Omental fat pad (tissue), 4 donors: Measurements from ENCODE around the gene EMC10. TPM values are rescaled to one million over a fixed set of nuclear protein-coding genes. Genes with fewer than 3 reads are reported as not detected.
A peak's percentile ranks its signal among the peaks of the same experiment; 100 is the strongest.

Experiments
- ATAC-seq: fragments of 150-250 bp; one replicate; pipeline ENCODE4 v1.9.1; 2016; ENCODE audit warnings: mild to moderate bottlenecking, moderate library complexity; ENCODE audit not compliant: low FRiP score
- DNase-seq: peaks from one replicate; pipeline ENCODE4 v3.0.0-alpha.2; 2019; ENCODE audit warnings: low spot score
- total RNA-seq, 4 donors: library from RNA; depleted of rRNA; stranded (reverse); fragments of >200 nt; gene quantifications; one replicate each; pipeline ENCODE4 v1.1.0, GENCODE V29; 2016
- TF ChIP-seq, protein P1 (sequence below), 3 donors: fragments of 450-650 bp; IDR thresholded peaks; one replicate each; pipeline ENCODE4 v1.5.1; 2016 to 2017; ENCODE audit warnings: antibody characterized with exemption in 3 of 3, mild to moderate bottlenecking in 3 of 3, moderate library complexity in 2 of 3

Gene EMC10
- total RNA-seq, 4 donors from 2014 or later, result 41.6 to 52.1 (median 47.5) TPM

DNA sequence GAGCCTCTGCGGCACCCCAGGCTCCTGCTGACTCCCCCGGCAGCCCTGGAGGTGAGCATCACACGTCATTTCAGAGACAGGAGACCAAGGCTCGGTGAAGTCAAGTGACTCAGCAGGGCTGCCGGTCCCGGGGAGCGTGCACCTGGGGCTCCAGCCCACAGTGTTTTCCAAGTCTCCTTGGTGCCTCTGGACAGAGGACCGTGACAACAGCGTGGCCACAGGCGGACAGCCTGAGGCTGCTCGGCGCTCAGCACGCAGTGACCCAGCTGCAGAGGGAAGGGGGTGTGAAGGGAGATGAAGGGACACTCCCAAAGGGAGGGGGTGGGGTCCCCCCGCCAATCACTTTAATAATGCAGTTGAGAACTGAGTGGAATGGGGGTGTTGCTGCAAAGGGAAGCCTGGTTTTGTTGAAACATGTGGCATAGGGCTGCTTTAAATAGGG, 54.9 kb downstream of the EMC10 start:
- peak; percentile 57 for ATAC-seq
- no peak for DNase-seq
- TF ChIP-seq, protein P1, sequence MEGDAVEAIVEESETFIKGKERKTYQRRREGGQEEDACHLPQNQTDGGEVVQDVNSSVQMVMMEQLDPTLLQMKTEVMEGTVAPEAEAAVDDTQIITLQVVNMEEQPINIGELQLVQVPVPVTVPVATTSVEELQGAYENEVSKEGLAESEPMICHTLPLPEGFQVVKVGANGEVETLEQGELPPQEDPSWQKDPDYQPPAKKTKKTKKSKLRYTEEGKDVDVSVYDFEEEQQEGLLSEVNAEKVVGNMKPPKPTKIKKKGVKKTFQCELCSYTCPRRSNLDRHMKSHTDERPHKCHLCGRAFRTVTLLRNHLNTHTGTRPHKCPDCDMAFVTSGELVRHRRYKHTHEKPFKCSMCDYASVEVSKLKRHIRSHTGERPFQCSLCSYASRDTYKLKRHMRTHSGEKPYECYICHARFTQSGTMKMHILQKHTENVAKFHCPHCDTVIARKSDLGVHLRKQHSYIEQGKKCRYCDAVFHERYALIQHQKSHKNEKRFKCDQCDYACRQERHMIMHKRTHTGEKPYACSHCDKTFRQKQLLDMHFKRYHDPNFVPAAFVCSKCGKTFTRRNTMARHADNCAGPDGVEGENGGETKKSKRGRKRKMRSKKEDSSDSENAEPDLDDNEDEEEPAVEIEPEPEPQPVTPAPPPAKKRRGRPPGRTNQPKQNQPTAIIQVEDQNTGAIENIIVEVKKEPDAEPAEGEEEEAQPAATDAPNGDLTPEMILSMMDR (IDR thresholded peaks at IDR 0.05), result no peak

- ATAC-seq (no peak), DNase-seq (no peak)
- TF ChIP-seq, protein P1 (IDR thresholded peaks at IDR 0.05), result no peak
These were observed 56.6 kb downstream of the EMC10 start for GRCh38 chr19:50532952-50533351.

DNA sequence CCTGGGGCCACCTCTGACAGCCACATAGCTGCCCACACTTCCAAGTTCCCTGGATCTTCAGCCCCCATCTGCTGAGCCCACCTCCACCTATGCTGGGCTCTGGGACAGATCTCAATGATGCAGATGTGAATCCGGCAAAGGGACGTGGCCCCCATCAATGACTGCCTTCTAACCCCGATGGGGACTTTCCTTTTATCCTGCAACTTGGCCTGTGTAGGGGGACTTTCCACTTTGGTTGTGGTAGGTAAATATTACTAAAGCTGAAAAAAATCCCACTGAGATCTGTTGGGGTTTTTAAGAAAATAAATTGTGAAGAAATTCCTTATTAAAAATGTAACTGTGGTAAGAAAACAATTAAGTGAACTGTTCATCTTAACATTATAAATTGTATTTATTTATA, 58.2 kb downstream of the EMC10 start:
- DNase-seq (no peak), ATAC-seq (no peak)
- TF ChIP-seq, protein P1 (IDR thresholded peaks at IDR 0.05), result no peak

- no peak for DNase-seq
- TF ChIP-seq, protein P1 (IDR thresholded peaks at IDR 0.05), result no peak
- no peak for ATAC-seq
These were observed 59.4 kb downstream of the EMC10 start for GRCh38 chr19:50535672-50536187.

DNA sequence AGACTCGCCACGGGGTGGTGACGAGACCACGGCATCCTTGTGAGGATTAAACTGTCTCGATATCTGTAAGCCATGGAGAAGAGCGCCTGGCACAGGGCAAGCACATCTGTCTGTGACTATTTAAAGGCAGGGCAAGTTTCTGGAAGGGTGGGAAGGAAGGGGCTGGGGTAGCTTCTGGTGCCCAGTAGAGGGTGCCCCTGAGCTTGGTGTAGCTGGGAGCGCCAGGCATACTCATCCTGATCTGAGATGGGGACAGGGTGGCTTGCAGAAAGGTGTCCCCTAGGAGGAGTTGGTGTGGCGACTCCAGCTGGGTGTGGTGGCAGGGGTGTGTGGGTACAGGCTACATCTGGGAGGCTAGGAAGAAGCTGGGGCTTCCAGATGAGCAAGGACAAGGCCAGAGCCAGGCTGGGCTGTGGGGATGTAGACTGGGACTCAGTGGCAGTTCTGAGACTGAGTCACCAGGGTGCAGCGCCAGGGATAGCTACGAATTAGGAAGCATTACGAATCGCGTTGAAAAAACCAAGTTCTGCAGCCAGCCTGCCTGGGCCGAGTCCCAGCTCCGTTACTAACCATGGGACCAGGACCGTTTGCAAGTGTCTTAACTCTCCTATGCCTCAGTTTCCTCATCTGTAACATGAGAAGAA, 60.5 kb downstream of the EMC10 start:
- TF ChIP-seq, protein P1 (IDR thresholded peaks at IDR 0.05), result no peak
- DNase-seq (no peak), ATAC-seq (no peak)

DNA sequence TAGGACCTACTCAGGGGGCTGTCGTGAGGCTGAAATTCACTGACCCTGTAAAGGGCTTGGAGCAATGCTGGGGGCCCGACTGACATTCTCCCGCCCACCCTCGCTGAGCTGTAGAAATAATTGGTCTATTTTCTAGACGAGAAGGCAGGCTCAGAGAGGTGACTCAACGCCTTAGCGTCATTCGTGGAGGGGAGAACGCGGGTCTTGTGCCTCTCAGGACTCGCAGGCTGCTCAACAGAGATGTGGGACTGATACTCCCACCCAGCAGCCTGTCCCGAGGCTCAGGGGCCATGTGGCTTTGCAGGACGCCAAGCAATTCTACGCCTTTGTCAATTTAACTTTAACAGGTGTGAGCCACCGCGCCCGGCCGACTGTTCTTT, 61.0 kb downstream of the EMC10 start:
- DNase-seq, result no peak
- no peak for ATAC-seq
- TF ChIP-seq, protein P1 (IDR thresholded peaks at IDR 0.05), result no peak

- no peak for ATAC-seq
- DNase-seq, result peak; percentile 57
- TF ChIP-seq, protein P1 (IDR thresholded peaks at IDR 0.05), result no peak
These were observed 61.5 kb downstream of the EMC10 start for GRCh38 chr19:50537769-50538230.
